ENCODE results near the gene HPCAL1. TPM values are rescaled to one million over a fixed set of nuclear protein-coding genes. Genes with fewer than 3 reads are reported as not detected.

HPCAL1 gene
- total RNA-seq, 1 experiment from 2014 or later = 35.1 TPM

- no peaks in the 10 kb centered on the region for H3K27me3 Mint-ChIP-seq (ENCODE audit: unreplicated experiment)
- peaks cover 28% of the 10 kb centered on the region for H3K4me1 Mint-ChIP-seq (ENCODE audit: low read depth, unreplicated experiment)
- no peak overlapping the region for H3K27ac Mint-ChIP-seq (ENCODE audit: unreplicated experiment)
- no peaks in the 10 kb centered on the region for H3K36me3 Mint-ChIP-seq (ENCODE audit: insufficient read depth, unreplicated experiment)
- BruUV-seq (replicated peaks) = no TSS peak
- intact Hi-C loops (cut with micrococcal nuclease; ENCODE audit: unreplicated experiment) = no loop called here
- no peak overlapping the region for H3K4me3 Mint-ChIP-seq (ENCODE audit: low read depth, unreplicated experiment)
- CTCF ChIA-PET = interaction anchor here (0.6 kb wide), 1 partner anchor 85 kb away, joined by 7 read pairs; no protein-coding TSS in a partner anchor
- TF ChIP-seq CTCF (IDR thresholded peaks at IDR 0.05; ENCODE audit: unreplicated experiment) = no peak
- DNase-seq = no peak
- no peaks in the 10 kb centered on the region for H3K9me3 Mint-ChIP-seq (ENCODE audit: low read depth, unreplicated experiment)
These were observed 95.8 kb downstream of the HPCAL1 start for GRCh38 chr2:10398496-10398895.

DNA sequence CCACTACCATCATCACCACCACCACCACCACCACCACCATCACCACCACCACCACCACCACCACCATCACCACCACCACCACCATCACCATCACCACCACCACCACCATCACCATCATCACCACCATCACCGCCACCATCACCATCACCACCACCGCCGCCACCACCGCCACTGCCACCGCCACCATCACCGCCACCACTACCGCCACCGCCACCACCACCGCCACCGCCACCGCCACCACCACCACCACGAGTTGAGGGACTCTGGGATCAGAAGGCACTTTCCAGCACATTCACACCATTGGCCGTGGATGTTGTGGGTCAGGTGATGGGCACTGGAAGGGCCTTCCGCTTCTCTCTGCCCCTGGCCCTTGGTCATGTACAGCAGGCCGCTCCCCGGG is 96.7 kb downstream of the HPCAL1 start:
- Mint-ChIP-seq H3K27ac (ENCODE audit: unreplicated experiment) (peak overlapping the region; percentile 36), H3K36me3 (ENCODE audit: insufficient read depth, unreplicated experiment) (no peaks in the 10 kb centered on the region), H3K4me3 (ENCODE audit: low read depth, unreplicated experiment) (no peak overlapping the region), H3K9me3 (ENCODE audit: low read depth, unreplicated experiment) (no peaks in the 10 kb centered on the region), H3K27me3 (ENCODE audit: unreplicated experiment) (no peaks in the 10 kb centered on the region), H3K4me1 (ENCODE audit: low read depth, unreplicated experiment) (peaks cover 28% of the 10 kb centered on the region)
- BruUV-seq (replicated peaks) = no TSS peak
- no peak for TF ChIP-seq CTCF (IDR thresholded peaks at IDR 0.05; ENCODE audit: unreplicated experiment)
- CTCF ChIA-PET = no interaction called here
- DNase-seq = no peak
- intact Hi-C loops (cut with micrococcal nuclease; ENCODE audit: unreplicated experiment) = no loop called here

GRCh38 chr2:10400002-10400401 is 97.3 kb downstream of the HPCAL1 start:
- intact Hi-C loops (cut with micrococcal nuclease; ENCODE audit: unreplicated experiment) = no loop called here
- H3K27me3 Mint-ChIP-seq (ENCODE audit: unreplicated experiment) = no peaks in the 10 kb centered on the region
- peaks cover 31% of the 10 kb centered on the region for H3K4me1 Mint-ChIP-seq (ENCODE audit: low read depth, unreplicated experiment)
- peak overlapping the region; percentile 36 for H3K27ac Mint-ChIP-seq (ENCODE audit: unreplicated experiment)
- BruUV-seq (replicated peaks) = no TSS peak
- H3K36me3 Mint-ChIP-seq (ENCODE audit: insufficient read depth, unreplicated experiment) = no peaks in the 10 kb centered on the region
- CTCF ChIA-PET = no interaction called here
- H3K4me3 Mint-ChIP-seq (ENCODE audit: low read depth, unreplicated experiment) = no peak overlapping the region
- no peaks in the 10 kb centered on the region for H3K9me3 Mint-ChIP-seq (ENCODE audit: low read depth, unreplicated experiment)
- DNase-seq = no peak
- no peak for TF ChIP-seq CTCF (IDR thresholded peaks at IDR 0.05; ENCODE audit: unreplicated experiment)

- H3K9me3 Mint-ChIP-seq (ENCODE audit: low read depth, unreplicated experiment) = no peaks in the 10 kb centered on the region
- no peak for TF ChIP-seq CTCF (IDR thresholded peaks at IDR 0.05; ENCODE audit: unreplicated experiment)
- no TSS peak for BruUV-seq (replicated peaks)
- peaks cover 34% of the 10 kb centered on the region for H3K4me1 Mint-ChIP-seq (ENCODE audit: low read depth, unreplicated experiment)
- no peaks in the 10 kb centered on the region for H3K36me3 Mint-ChIP-seq (ENCODE audit: insufficient read depth, unreplicated experiment)
- H3K27me3 Mint-ChIP-seq (ENCODE audit: unreplicated experiment) = no peaks in the 10 kb centered on the region
- H3K4me3 Mint-ChIP-seq (ENCODE audit: low read depth, unreplicated experiment) = no peak overlapping the region
- no peak for DNase-seq
- H3K27ac Mint-ChIP-seq (ENCODE audit: unreplicated experiment) = no peak overlapping the region
- CTCF ChIA-PET = no interaction called here
- intact Hi-C loops (cut with micrococcal nuclease; ENCODE audit: unreplicated experiment) = no loop called here
These were observed 97.9 kb downstream of the HPCAL1 start for GRCh38 chr2:10400568-10400977.
